Transverse colon (tissue), 4 donors: ENCODE data around the gene TMEM9.
A peak's percentile ranks its signal among the peaks of the same experiment; 100 is the strongest.

ENCODE experiments used
- CTCF ChIP-seq, 5 experiments: fragments of 200-600 bp in 3 of 5; fragments of 450-650 bp in 2 of 5; sonication (generic) in 3 of 5; IDR thresholded peaks; 1 replicate in 2 of 5; 2 replicates in 3 of 5; pipeline ENCODE4 v1.5.1; 2016 to 2017; ENCODE audit warnings: antibody characterized with exemption in 5 of 5, inconsistent platforms in 3 of 5, mild to moderate bottlenecking in 2 of 5, moderate library complexity in 1 of 5
- POLR2AphosphoS5 ChIP-seq, 3 donors: sonication (generic); formaldehyde crosslinking; IDR thresholded peaks; one replicate each; pipeline ENCODE4 v1.6.1; 2016; ENCODE audit warnings: antibody characterized with exemption in 3 of 3

- TF ChIP-seq CTCF (IDR thresholded peaks at IDR 0.05) = peak; percentile 43 to 61 (median 53)
- TF ChIP-seq POLR2AphosphoS5 (IDR thresholded peaks at IDR 0.05) = no peak
Observed at GRCh38 chr1:201119206-201120197, 34.8 kb downstream of the TMEM9 start.
